ENCODE results near the gene MCC. TPM values are rescaled to one million over a fixed set of nuclear protein-coding genes. Genes with fewer than 3 reads are reported as not detected.

Gene MCC
- total RNA-seq, 1 experiment from 2014 or later, result 0.60 TPM

DNA sequence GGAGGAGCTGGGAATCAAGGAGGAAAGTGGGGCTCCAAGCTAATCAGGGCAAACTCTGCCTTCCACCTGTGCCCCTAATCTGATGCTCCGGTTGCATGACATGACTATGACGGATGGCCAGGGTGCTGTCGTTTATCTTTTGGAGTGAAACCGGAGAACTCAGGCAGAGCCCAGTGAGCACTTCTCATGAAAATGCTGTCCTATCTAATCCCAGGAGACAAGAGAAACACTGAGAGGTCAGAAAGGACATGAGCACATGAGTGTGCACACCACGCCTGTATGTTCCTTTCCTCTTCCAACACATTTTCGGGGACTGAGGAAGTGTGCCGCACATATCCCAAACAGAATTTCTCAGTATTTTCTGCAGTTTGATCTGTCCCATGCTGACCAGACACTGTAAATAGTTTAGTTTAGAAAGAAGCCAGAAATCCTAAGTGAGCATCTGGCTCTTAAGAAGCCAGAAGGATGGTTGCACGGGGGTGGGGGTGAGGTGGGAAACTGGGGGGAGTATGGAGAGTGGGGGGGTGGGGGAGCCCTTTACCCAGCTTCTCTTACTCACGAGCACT lies 270.6 kb downstream of the MCC start:
- intact Hi-C loops (cut with micrococcal nuclease; ENCODE audit: unreplicated experiment), result no loop called here
- BruUV-seq (replicated peaks), result no TSS peak
- POLR2A ChIA-PET (ENCODE audit: low non-redundant PET), result no interaction called here

DNA sequence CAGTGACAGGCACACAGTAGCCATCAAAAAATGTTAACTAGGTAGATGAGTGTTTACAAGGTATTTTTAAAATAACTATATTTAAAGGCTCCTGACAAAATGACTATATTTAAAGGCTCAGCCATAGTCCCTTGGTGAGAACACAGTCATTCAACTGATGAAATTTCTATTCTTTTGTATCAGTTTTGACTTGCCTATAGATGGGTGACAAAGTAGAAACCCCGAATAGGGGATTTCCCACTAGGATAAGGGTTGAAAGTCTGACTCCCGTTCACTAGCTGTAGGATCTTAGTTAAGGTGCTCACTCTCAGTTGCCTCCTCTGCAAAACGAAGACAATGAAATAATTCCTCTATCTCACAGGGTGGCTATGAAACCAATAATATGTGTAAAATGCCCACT lies 271.7 kb downstream of the MCC start:
- ChIA-PET POLR2A (ENCODE audit: low non-redundant PET) (no interaction called here), CTCF (no interaction called here)
- Histone ChIP-seq H3K4me1 (ENCODE audit: insufficient read depth, low read length, poor library complexity, severe bottlenecking) (peaks cover 14% of the 10 kb centered on the region), H3K27ac (ENCODE audit: low read depth, low read length, poor library complexity, severe bottlenecking) (no peak overlapping the region), H3K4me3 (ENCODE audit: low read depth, low read length, poor library complexity, severe bottlenecking) (no peak overlapping the region), H3K36me3 (ENCODE audit: insufficient read depth, low read length, poor library complexity, severe bottlenecking) (no peaks in the 10 kb centered on the region), H3K9me3 (ENCODE audit: low read depth, low read length, poor library complexity, severe bottlenecking) (no peaks in the 10 kb centered on the region), H3K27me3 (replicated peaks; ENCODE audit: insufficient read depth, low read depth, low read length, poor library complexity) (peaks cover 12% of the 10 kb centered on the region)
- intact Hi-C loops (cut with micrococcal nuclease; ENCODE audit: unreplicated experiment), result no loop called here
- no TSS peak for BruUV-seq (replicated peaks)
- TF ChIP-seq CTCF (conservative IDR thresholded peaks at IDR 0.05; ENCODE audit: low read depth, low read length) (no peak), EZH2 (IDR thresholded peaks at IDR 0.05; ENCODE audit: borderline replicate concordance, low read depth, low read length, poor library complexity, severe bottlenecking) (no peak)
- no peak for DNase-seq (ENCODE audit: low spot score)

More for the DNA sequence above, 270.6 kb downstream of the MCC start:
- H3K4me1 ChIP-seq (ENCODE audit: insufficient read depth, low read length, poor library complexity, severe bottlenecking), result peaks cover 14% of the 10 kb centered on the region
- H3K9me3 ChIP-seq (ENCODE audit: low read depth, low read length, poor library complexity, severe bottlenecking), result no peaks in the 10 kb centered on the region
- no peaks in the 10 kb centered on the region for H3K36me3 ChIP-seq (ENCODE audit: insufficient read depth, low read length, poor library complexity, severe bottlenecking)
- CTCF ChIA-PET, result no interaction called here
- no peak for TF ChIP-seq EZH2 (IDR thresholded peaks at IDR 0.05; ENCODE audit: borderline replicate concordance, low read depth, low read length, poor library complexity, severe bottlenecking)
- TF ChIP-seq CTCF (conservative IDR thresholded peaks at IDR 0.05; ENCODE audit: low read depth, low read length), result no peak
- peaks cover 17% of the 10 kb centered on the region for H3K27me3 ChIP-seq (replicated peaks; ENCODE audit: insufficient read depth, low read depth, low read length, poor library complexity)
- no peak overlapping the region for H3K27ac ChIP-seq (ENCODE audit: low read depth, low read length, poor library complexity, severe bottlenecking)
- no peak for DNase-seq (ENCODE audit: low spot score)
- H3K4me3 ChIP-seq (ENCODE audit: low read depth, low read length, poor library complexity, severe bottlenecking), result no peak overlapping the region

DNA sequence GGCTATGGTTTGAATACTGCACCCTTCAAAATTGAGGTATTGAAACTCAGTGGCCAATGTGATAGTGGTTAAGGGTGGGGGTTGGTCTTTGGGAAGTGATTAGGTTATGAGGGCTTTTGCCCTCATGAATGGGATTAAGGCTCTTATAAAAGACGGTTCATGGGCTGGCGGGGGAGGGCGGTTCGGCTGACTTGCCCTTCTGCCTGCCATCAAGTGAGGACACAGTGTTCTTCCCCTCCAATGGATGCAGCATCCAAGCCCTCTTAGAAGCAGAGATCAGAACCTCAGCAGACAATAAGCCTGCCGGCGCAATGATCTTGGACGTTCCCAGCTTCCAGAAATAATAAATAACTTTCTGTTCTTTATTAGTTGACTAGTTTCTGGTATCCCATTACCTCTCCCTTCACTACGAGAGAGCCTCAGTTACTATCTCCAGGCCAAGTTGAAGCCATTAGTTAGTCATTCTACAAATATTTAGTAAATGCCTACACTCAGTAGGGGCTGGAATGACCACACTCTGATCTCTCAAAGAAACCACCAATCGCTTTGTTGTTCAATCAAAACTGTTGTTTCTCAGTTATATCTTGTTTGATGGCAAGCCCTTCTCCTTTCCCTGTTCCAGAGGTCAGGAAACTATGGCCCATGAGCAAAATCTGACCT lies 272.7 kb downstream of the MCC start:
- Histone ChIP-seq H3K36me3 (ENCODE audit: insufficient read depth, low read length, poor library complexity, severe bottlenecking) (no peaks in the 10 kb centered on the region), H3K27ac (ENCODE audit: low read depth, low read length, poor library complexity, severe bottlenecking) (no peak overlapping the region), H3K9me3 (ENCODE audit: low read depth, low read length, poor library complexity, severe bottlenecking) (no peaks in the 10 kb centered on the region), H3K4me3 (ENCODE audit: low read depth, low read length, poor library complexity, severe bottlenecking) (no peak overlapping the region), H3K4me1 (ENCODE audit: insufficient read depth, low read length, poor library complexity, severe bottlenecking) (peaks cover 14% of the 10 kb centered on the region), H3K27me3 (replicated peaks; ENCODE audit: insufficient read depth, low read depth, low read length, poor library complexity) (peaks cover 19% of the 10 kb centered on the region)
- no TSS peak for BruUV-seq (replicated peaks)
- TF ChIP-seq CTCF (conservative IDR thresholded peaks at IDR 0.05; ENCODE audit: low read depth, low read length) (no peak), EZH2 (IDR thresholded peaks at IDR 0.05; ENCODE audit: borderline replicate concordance, low read depth, low read length, poor library complexity, severe bottlenecking) (no peak)
- CTCF ChIA-PET, result no interaction called here
- intact Hi-C loops (cut with micrococcal nuclease; ENCODE audit: unreplicated experiment), result no loop called here
- POLR2A ChIA-PET (ENCODE audit: low non-redundant PET), result no interaction called here
- no peak for DNase-seq (ENCODE audit: low spot score)

All from A673 (cell line).